GM12878 (cell line): Measurements from ENCODE around the gene SNTN. TPM values are rescaled to one million over a fixed set of nuclear protein-coding genes. Genes with fewer than 3 reads are reported as not detected.

ENCODE experiments used
- ATAC-seq: fragments of 200-7000 bp; cut with Tn5 transposase; 3 replicates; pipeline ENCODE4 v1.9.1; 2020; ENCODE audit warnings: mild to moderate bottlenecking, moderate library complexity
- BruUV-seq: library from RNA; stranded (reverse); fragments of 400-500 nt; replicated peaks from 2 replicates; lab custom pipeline; 2021; lab: Mats Ljungman, UMichigan
- CTCF ChIA-PET: fragments of 300-600 bp; sonication (Branson Sonifier 250); formaldehyde crosslinking; extraction: SDS; loops from one replicate; lab custom pipeline; 2021; ENCODE audit warnings: inconsistent platforms; lab: Yijun Ruan, JAX
- POLR2A ChIA-PET: fragments of 350-600 bp; formaldehyde crosslinking; extraction: SDS; loops from one replicate; lab custom pipeline; 2021; ENCODE audit warnings: inconsistent platforms; lab: Charles Lee
- RAD21 ChIA-PET: fragments of 300-600 bp; sonication (Branson Sonifier 250); formaldehyde crosslinking; loops from one replicate; lab custom pipeline; 2023; ENCODE audit warnings: antibody characterized with exemption; ENCODE audit not compliant: unreplicated experiment; lab: Charles Lee
- SMC1A ChIA-PET: fragments of 300-600 bp; sonication (Branson Sonifier 250); formaldehyde crosslinking; loops from one replicate; lab custom pipeline; 2023; ENCODE audit not compliant: unreplicated experiment, uncharacterized antibody; lab: Charles Lee
- DNase-seq: peaks from one replicate; pipeline ENCODE4 v3.0.0-alpha.2; 2011; ENCODE audit warnings: low read depth, low spot score
- FAIRE-seq: peaks from 3 replicates; lab custom pipeline; 2011; peaks lifted over from hg19 to GRCh38; lab: Jason Lieb, UNC
- H2AFZ ChIP-seq: 2 replicates; pipeline ENCODE4 v1.6.0; 2011; ENCODE audit warnings: low read depth, low read length, control low read depth; ENCODE audit not compliant: control insufficient read depth
- H3K27ac ChIP-seq: 2 replicates; pipeline ENCODE4 v1.5.1; 2011; ENCODE audit warnings: control low read depth; ENCODE audit not compliant: control insufficient read depth, insufficient read depth
- H3K27me3 ChIP-seq, 2 experiments: replicated peaks in 1 of 2; 2 replicates each; pipeline versions ENCODE4 v1.6.0 to v1.6.1; 2011; ENCODE audit warnings: low read length in 1 of 2; ENCODE audit not compliant: control insufficient read depth in 2 of 2, insufficient read depth in 2 of 2
- H3K36me3 ChIP-seq, 2 experiments: 2 replicates each; pipeline ENCODE4 v1.5.1; 2011; ENCODE audit warnings: low read length in 1 of 2; ENCODE audit not compliant: control insufficient read depth in 2 of 2, insufficient read depth in 2 of 2
- H3K4me1 ChIP-seq: 2 replicates; pipeline ENCODE4 v1.6.1; 2011; ENCODE audit warnings: mild to moderate bottlenecking, low read length, moderate library complexity, mixed read lengths; ENCODE audit not compliant: control insufficient read depth, insufficient read depth
- H3K4me2 ChIP-seq: 2 replicates; pipeline ENCODE4 v1.6.0; 2011; ENCODE audit warnings: control low read depth; ENCODE audit not compliant: control insufficient read depth, insufficient read depth
- H3K4me3 ChIP-seq: fragments of 200-600 bp; sonication (generic); 2 replicates; pipeline ENCODE4 v1.5.1; 2016
- H3K79me2 ChIP-seq: 2 replicates; pipeline ENCODE4 v1.6.0; 2011; ENCODE audit warnings: low read length; ENCODE audit not compliant: control insufficient read depth, insufficient read depth
- H3K9ac ChIP-seq: 2 replicates; pipeline ENCODE4 v1.8.0; 2011; ENCODE audit warnings: low read length, control low read depth, mixed read lengths; ENCODE audit not compliant: control insufficient read depth, insufficient read depth
- H3K9me3 ChIP-seq: replicated peaks from 3 replicates; pipeline ENCODE4 v1.5.1; 2011; ENCODE audit warnings: mild to moderate bottlenecking, low read length; ENCODE audit not compliant: control insufficient read depth, insufficient read depth
- H4K20me1 ChIP-seq: 2 replicates; pipeline ENCODE4 v1.6.0; 2011; ENCODE audit not compliant: control insufficient read depth, insufficient read depth
- KLF5 ChIP-seq: fragments of 450-650 bp; IDR thresholded peaks from 2 replicates; pipeline ENCODE4 v1.6.1; 2014; ENCODE audit warnings: mild to moderate bottlenecking; ENCODE audit not compliant: partially characterized antibody
- MTA3 ChIP-seq: IDR thresholded peaks from 2 replicates; pipeline ENCODE4 v1.6.1; 2012; ENCODE audit warnings: low read length, inconsistent platforms, borderline replicate concordance
- ZNF592 ChIP-seq: fragments of 450-650 bp; IDR thresholded peaks from 2 replicates; pipeline ENCODE4 v1.6.1; 2017; ENCODE audit warnings: mild to moderate bottlenecking, moderate library complexity
- WGBS: methylation state at CpG from one replicate; pipeline ENCODE4 v1.1.6; 2016; ENCODE audit warnings: low lambda C conversion rate; ENCODE audit not compliant: insufficient replicate concordance, insufficient coverage; ENCODE audit errors: missing lambda C conversion rate; 5-methylcytosine and 5-hydroxymethylcytosine counted together
- in situ Hi-C: fragments of 300-500 bp; cut with MboI; formaldehyde crosslinking; loops from 9 replicates; pipeline ENCODE4 v1.14.3; 2018; ENCODE audit warnings: mixed read lengths
- intact Hi-C: fragments of 100-400 bp; cut with micrococcal nuclease; formaldehyde crosslinking; loops from one replicate; pipeline ENCODE4 v1.14.2; 2022; ENCODE audit not compliant: unreplicated experiment
- polyA plus RNA-seq, 11 experiments: library from polyadenylated mRNA; depleted of rRNA in 4 of 11; unstranded in 6 of 11; stranded (reverse) in 5 of 11; fragments of >200 nt; fragmentation: Nextera tagmentation in 4 of 11; fragmentation: Illumina TruSeq in 1 of 11; extraction: Ambion mirVana in 4 of 11; extraction: Trizol in 1 of 11; gene quantifications; 1 replicate in 1 of 11; 2 replicates in 10 of 11; pipeline versions ENCODE4 v1.2.1 to v1.2.3, GENCODE V29; 2011 to 2016; ENCODE audit warnings: inconsistent platforms in 2 of 11, missing spikeins in 2 of 11, low read depth in 1 of 11
- total RNA-seq, 4 experiments: library from RNA; depleted of rRNA in 3 of 4; stranded (reverse); fragments of >200 nt in 3 of 4; fragmentation: Illumina TruSeq in 1 of 4; extraction: Trizol in 1 of 4; gene quantifications; 2 replicates each; pipeline versions ENCODE4 v1.2.1 to v1.2.3, GENCODE V29; 2013 to 2021

Gene SNTN
- total and polyA plus RNA-seq, 10 of the 15 experiments (the other 5 are each of a cell fraction or from before 2014, with no cell fraction given) = not detected

- no peak for ATAC-seq
- ChIA-PET RAD21 (no interaction called here), CTCF (no interaction called here), SMC1A (no interaction called here)
- H3K9me3 ChIP-seq = no peaks in the 10 kb centered on the region
- no peaks in the 10 kb centered on the region for H3K79me2 ChIP-seq
- H2AFZ ChIP-seq = no peak overlapping the region
- no peaks in the 10 kb centered on the region for H3K27me3 ChIP-seq
- no peaks in the 10 kb centered on the region for H3K4me1 ChIP-seq
- H3K27ac ChIP-seq = no peak overlapping the region
- H3K4me3 ChIP-seq = no peak overlapping the region
- DNase-seq = no peak
- no peak for FAIRE-seq
- WGBS = 54% methylated on average over 7 of the region's 7 CpGs
- TF ChIP-seq ZNF592 (no peak), MTA3 (no peak), KLF5 (no peak)
- TF ChIP-seq, all 136 proteins: peak for 0
- Histone ChIP-seq H3K36me3 (no peaks in the 10 kb centered on the region), H4K20me1 (no peaks in the 10 kb centered on the region), H3K9ac (no peak overlapping the region), H3K4me2 (no peak overlapping the region)
- POLR2A ChIA-PET = no interaction called here
- BruUV-seq = no TSS peak
- in situ Hi-C loops (no loop called here), intact Hi-C loops (loop anchor here (10.0 kb wide), 1 partner anchor 144 kb away; the partner anchor contains the start of gene C3orf49)
Observed at GRCh38 chr3:63670544-63670943, 18.1 kb downstream of the SNTN start.
